Raji (cell line): ENCODE data around the gene NCOA3.

Experiments
- POLR2A ChIP-seq: IDR thresholded peaks from 2 replicates; pipeline ENCODE4 v1.6.1; 2011; ENCODE audit warnings: low read depth, low read length, control low read depth; ENCODE audit not compliant: insufficient read depth

The NCOA3 gene

DNA sequence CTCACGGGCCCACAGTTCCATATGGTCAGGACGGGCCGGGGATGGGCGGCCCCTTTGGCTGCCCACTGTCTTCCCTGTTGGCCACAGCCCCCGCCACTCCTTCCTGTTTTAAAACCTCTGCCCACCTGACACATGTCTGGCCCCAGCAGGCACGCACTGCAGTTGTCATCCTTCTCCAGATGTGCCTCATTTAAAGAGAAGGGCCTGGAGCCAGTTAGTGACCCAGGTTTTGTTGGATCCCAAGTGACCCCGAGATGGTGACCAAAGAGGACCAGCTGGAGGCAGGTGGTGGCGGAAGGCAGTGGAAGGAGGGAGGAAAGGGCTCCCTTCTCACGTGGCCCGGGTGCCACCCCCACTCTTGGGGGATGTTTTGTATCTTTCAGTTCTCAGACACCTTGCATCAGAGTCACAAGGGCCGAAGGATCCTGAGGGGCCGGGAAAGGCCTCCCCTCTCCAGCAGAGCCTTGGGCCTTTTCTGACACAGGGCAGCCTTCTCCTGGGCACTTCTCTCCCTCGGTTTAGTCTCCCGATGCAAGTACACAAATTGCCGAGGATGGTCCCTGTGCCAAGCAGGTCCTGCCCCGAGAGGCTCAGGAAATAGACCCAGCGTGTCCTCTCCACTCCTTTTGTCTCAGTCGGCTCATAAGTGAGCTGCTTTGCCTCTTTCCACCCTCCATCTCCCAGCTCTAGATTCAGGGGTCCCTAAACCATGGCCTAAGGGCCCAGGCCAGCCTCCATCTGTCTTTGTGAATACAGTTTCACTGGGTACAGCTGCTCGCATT is 166.0 kb downstream of the NCOA3 start:
- TF ChIP-seq POLR2A: no peak

DNA sequence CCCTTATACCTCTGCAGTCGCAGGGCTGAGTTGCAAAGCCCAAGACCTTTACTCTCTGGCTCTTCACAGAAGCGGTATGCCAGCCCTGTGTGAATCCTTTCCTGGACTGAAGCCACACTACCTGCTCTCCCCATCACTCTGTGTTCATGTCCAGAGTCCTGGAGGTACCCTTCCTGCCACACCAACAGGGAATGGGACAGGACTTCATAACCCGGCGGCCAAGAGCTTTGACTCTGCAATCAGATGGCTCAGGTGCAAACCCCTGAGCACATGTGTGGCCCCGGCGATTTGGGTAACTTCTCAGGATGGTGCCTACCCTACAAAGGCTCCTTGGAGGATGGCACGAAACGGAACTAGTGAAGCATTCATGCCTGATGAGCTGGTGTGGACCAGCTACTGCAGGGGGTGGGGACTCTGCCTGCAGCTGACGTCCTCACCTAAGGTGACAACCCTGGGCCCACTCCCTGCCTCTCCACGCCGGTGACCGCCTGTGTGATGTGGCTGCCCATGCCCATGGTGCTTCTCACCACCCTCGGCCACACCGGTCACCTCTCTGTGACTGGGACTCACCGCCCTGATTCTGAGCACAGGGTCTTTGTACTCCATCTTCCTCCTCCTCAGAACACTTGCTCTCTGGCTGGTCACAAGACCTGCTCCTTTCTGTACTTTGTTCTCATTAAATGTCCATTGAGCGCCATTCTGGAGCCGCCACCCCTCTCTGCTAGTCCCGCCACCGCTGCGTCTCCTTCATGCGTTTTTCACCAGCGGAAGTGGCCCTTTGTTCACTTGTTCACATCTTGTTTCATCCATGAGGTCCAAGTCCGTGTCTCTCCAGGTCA is 166.8 kb downstream of the NCOA3 start:
- TF ChIP-seq POLR2A: no peak

DNA sequence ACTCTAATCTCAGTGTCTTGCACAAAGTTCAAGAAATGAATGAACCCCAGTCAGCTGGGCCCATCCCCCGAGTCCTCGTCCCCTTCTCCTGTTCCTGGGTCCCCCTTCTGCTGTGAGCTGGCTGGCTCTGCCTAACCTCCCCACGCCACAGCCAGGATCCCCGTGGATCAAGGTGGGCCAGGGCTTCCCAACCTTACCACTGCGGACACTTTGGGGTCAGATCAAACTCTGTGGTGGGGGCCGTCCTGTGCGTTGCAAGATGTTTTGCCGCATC is 167.4 kb downstream of the NCOA3 start:
- no peak for TF ChIP-seq POLR2A

DNA sequence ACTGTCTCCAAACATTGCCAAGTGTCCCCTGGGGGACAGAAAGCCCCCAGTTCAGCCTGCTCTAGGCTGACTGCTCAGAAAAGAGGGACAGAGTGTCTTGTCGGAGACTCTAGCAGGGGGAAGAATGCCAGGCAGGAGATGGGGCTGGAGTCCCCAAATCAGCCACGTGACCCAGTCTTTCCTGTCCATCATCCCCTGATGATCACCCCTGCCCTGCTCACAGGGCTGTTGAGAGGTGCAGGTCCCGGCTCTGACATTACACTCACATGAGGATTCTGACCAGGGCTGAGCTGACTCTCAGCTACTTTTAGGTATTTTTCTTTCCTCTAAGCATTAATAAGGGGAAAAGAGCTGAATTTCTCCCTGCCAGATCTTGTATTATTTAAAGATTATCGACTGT is 167.8 kb downstream of the NCOA3 start:
- TF ChIP-seq POLR2A: no peak

DNA sequence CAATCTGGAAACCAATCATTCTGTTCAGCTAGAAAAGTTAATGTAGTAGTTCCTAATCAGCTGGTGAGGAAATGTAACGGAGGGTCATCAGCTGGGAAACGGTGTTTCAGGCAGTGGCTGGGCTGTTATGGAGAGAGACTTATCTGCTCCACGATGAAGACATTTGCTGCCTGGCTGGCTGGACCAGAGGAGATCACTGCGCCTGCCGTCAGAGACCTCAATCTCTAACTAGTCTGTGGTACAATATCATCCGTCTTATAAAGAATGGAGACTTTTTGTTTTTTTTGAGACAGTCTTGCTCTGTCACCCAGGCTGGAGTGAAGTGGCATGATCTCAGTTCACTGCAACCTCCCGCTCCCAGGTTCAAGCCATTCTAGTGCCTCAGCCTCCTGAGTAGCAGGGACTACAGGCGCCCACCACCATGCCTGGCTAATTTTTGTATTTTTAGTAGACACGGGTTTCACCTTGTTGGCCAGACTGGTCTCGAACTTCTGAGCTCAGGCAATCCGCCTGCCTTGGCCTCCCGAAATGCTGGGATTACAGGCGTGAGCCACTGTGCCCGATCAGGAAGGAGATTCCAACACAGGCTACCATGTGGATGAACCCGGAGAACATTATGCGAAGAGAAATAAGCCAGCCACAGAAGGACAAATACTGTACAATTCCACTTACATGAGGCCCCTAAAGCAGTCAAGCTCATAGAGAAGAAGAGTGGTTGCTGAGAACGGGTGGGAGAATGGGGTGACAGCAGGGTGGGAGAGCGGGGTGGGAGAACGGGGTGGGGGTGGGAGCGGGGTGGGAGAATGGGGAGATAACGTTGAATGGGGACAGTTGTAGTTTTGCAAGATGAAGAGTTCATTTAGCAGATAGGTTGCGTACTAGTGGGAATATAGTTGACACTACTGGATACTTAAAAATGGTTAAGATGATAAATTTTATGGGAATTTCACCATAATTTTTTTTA is 168.5 kb downstream of the NCOA3 start:
- no peak for TF ChIP-seq POLR2A

DNA sequence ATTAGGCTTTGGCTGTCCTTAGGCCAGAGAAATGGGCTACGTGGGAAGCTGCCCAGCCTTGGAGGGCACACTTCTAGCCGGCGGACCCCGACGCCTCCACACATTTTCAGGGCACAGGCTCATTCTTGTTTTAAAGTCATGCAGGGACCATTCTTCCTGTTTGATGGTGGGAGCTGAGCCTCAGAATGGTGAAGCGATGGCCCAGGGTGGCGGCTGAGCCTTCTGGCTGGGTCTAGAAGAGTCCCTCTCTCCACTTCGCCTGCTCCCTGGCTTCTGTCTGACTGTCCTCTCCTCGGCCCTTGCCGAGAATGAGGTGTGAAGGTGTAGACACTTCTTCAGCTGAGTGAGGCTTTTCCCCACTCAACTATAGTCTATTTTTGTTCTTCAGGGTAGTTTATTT is 169.2 kb downstream of the NCOA3 start:
- no peak for TF ChIP-seq POLR2A

DNA sequence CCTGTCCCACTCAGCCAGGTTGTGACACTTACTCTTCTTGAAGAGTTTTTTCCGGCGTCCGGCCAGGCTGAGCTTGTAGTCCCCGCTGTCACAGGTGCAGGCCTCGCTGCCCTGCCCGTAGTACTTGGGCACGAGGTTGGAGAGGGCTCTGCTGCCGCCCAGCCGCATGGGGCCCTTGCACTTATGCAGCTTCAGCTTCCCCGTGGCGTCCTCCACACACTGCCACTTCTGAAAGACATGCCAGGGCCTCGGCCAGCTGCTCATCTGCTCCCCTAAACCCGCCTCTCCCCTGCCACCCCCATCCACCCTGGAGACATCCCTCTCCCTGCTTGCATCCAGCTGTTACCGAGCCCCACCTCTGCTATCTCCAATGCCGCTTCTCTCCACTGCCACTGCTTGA is 170.5 kb downstream of the NCOA3 start:
- TF ChIP-seq POLR2A: no peak

DNA sequence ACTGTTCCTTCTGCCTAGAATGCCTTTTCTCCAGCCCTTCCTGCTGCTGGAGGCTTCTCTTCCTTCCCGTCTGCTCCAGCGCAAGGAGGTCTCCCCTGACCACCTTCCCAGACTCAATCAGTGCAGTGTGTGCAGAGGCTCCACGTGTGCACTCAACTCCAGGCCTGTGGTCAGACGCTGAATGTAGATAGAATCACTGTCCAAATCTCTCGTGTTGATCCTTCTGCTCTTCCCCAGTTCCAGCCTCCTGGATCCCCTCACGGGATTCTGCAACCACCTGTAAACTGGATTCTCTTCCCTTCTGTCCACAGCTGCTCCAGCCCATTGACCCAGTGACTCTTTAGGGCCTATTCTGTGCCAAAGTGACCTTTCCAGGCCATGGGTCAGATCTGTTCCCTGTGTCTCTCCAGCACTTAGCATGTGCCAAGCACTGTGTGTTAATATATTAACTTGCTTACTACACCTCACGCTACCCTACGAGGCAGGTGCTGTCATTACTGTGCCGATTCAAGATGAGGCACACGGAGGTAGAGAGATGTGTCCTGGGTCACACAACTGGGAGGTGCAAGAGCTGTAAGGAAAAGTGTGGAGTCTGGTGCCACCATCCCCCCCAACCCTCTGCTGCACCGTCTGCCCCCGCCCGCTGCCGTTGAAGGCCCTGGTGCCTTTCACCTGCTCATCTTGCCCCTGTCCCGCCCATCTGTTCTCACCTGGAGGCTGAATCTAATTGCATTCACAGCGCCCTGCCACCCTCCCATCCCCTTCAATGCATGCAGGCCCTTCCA is 171.4 kb downstream of the NCOA3 start:
- no peak for TF ChIP-seq POLR2A

DNA sequence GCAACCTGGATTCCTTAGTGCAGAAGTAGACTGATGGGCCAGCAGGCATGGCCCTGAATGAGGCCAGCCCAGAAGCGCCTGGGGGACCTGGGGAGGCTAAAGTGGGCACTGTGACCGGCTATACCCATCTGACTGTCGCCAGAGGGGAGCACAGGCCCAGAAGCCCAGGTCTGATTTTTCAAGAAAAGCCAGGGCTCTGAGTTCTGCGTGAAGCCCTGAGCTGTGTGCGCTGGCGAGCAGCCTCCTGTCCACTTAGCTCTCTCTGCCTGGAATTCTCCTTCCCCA is 171.9 kb downstream of the NCOA3 start:
- TF ChIP-seq POLR2A: no peak

DNA sequence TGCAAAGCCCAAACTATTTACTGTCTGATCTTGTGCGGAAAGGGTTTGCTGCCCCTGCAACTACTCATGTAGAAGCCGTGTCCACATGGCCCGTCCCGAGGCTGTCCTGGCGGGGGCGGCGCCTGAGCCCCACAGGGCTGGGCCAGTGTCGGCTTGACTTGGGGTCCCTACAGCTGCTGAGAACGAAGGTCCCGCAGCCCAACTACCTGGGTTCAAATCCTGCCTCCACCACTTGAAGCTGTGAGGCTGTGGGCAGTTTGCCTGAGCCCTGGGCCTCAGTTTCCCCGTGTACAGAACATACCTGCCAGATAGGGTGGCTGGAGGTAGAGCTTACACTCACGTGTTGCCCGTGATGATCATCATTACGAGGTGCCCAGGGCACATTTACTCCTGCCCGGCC is 172.5 kb downstream of the NCOA3 start:
- no peak for TF ChIP-seq POLR2A

DNA sequence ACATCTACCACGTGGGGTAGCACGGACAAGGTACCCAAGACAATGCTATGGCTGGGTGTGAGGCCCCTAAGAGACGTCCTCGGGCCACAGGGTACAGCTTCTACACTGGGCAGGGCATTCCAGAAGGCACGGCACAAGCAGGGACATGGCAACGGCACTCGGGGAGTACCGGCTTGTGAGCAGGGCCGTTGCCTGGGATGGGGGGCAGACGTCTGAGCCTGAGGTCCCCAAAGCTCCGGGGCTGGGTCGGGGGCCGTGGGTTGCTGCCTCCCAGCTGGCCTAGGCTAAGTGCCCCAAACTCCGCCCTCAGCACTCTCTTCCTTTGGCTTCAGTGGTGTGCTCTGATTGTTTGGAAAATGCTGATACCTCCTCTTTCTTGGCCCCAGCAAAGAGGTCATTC is 173.0 kb downstream of the NCOA3 start:
- no peak for TF ChIP-seq POLR2A

DNA sequence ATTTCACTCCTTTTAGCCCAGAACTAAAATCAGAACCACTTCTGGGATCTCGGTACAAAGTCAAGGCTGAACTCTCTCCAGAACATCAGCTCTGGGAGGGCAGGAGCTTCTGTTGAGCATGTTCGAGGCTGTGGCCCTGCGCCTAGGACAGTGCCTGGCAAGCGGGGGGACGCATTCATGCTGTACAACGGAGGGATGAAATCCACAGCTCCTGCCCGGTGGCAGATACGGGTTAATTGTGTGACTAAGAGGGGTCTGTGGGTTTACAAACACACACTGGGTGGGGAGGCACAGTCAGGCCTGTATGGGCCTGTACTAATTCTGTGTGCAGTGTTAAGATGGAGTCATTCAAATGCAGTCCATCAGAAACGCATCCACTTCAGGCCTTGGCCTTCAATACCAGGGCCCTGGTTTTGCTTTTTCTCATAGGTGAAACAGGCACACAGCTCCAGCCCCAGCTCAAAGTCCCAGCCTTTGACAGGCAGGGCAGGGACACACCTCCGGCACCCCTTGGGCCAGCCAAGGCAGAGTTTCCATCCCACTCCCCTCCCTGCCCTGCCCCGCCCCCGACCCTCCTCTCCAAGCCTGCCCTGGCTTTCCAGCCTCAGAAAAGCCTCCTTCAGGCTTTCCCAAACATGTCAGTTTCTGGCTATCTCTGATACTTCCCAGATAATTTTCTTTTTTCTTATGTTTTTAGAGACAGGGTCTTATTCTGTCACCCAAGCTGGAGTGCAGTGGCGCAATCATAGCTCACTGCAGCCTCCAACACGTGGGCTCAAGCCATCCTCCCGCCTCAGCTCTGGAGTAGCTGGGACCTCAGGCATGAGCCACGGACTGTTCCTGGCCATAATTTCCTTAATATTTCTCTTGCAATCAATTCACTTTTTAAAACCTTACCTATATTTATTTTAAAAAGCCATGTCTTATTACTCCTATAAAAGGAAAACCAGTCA is 173.8 kb downstream of the NCOA3 start:
- TF ChIP-seq POLR2A: no peak

DNA sequence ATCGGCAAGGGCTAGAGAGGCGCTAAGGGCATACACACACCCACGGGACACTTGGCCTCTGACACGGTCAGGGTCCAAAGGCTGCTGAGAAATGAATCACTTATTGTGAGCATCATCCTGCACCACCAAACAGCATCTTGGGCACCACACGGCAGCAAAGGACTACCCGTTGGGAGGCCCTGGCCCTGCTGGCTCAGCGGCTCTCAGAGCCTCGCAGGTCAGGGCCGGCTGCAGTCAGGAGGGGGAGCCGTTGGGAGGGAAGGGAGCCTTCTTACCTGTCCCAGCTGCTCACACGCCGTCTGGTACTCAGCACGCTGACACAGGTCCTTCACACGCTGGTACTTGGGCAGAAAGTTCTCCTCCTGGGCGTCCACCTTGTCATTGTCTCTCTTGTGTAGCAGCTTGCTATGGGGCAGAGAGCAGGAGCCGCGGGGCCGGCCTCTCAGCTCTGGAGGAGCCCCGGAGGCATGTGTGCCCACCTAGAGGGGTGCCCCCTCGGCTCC is 174.6 kb downstream of the NCOA3 start:
- TF ChIP-seq POLR2A: no peak
